Endothelial cell of umbilical vein (primary cell): Measurements from ENCODE around the gene AKR7A3.

Experiments used
- EZH2 ChIP-seq: IDR thresholded peaks from 2 replicates; pipeline ENCODE4 v1.6.1; 2012; ENCODE audit warnings: borderline replicate concordance, low read depth, mild to moderate bottlenecking, moderate library complexity, low read length, inconsistent platforms; ENCODE audit not compliant: severe bottlenecking
- FOS ChIP-seq: IDR thresholded peaks from 2 replicates; pipeline ENCODE4 v1.6.1; 2011; ENCODE audit warnings: mild to moderate bottlenecking, low read length, moderate library complexity, borderline replicate concordance; ENCODE audit not compliant: insufficient read depth
- JUN ChIP-seq: IDR thresholded peaks from 2 replicates; pipeline ENCODE4 v1.6.1; 2011; ENCODE audit warnings: borderline replicate concordance, low read depth; ENCODE audit not compliant: insufficient read length, insufficient read depth
- POLR2A ChIP-seq: IDR thresholded peaks from 2 replicates; pipeline ENCODE4 v1.6.1; 2012; ENCODE audit warnings: low read depth, mild to moderate bottlenecking, control low read depth, low read length
- POLR2AphosphoS5 ChIP-seq: IDR thresholded peaks from 2 replicates; pipeline ENCODE4 v1.6.1; 2012; ENCODE audit warnings: low read depth, mild to moderate bottlenecking, control low read depth, low read length, moderate library complexity; ENCODE audit not compliant: insufficient read depth
- TF ChIP-seq, protein P1 (sequence below), 2 donors: IDR thresholded peaks; 1 replicate in 1 of 2; 2 replicates in 1 of 2; pipeline ENCODE4 v1.5.1; 2011; ENCODE audit warnings: low read length in 2 of 2, mild to moderate bottlenecking in 2 of 2, moderate library complexity in 2 of 2, control low read depth in 1 of 2, inconsistent platforms in 1 of 2, low read depth in 1 of 2; ENCODE audit not compliant: insufficient read depth in 1 of 2; ENCODE audit errors: extremely low read depth in 1 of 2
- TF ChIP-seq, protein P2 (sequence below): IDR thresholded peaks from 2 replicates; pipeline ENCODE4 v1.6.1; 2011; ENCODE audit not compliant: insufficient read depth, insufficient read length

DNA sequence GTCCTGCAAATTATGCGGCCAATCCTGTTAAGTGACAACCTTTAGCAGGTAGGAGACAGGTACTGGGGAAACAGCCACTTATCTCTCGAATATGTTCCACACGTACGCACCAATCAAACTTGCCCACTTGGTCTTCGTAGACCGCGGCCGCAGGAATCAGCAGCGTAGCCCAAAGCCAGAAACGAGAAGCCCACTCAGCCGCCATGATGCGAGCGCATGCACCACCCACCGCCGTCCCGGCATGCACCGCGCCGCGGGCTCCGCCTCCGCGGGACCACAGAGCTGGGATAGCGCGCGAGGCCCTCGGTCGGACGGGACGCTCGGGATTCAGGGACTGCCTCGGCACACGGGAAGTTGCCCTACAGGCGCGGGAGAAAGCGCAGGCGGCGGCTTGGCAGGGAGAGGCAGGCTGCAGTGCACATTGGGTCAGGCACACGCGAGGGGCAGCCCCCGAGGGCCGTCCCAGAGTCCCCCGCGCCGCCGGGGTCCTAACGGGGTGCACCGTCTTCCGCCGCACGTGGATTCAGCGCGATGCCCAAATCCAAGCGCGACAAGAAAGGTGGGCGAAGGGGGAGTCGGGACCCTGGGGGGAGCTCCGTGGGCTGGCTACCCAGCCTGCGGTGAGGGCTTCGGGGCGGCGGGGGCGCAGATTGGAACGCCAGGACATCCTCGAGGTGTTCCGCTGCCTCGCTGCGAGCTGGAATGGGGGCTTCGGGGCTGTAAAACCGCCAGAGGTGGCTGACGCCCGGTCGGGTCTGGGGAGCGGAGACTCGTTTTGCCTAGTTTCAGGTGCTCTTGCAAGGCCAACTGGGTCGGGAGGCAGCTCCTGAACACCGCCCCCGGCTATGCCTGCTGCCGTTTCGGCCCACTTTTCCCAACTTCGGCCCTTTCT, 37.0 kb downstream of the AKR7A3 start, which contains the start of the genes EMC1 and MRTO4:
- TF ChIP-seq JUN (no peak), POLR2AphosphoS5 (peak; percentile 93), POLR2A (peak; percentile 91), FOS (no peak), EZH2 (no peak)
- TF ChIP-seq, protein P1, sequence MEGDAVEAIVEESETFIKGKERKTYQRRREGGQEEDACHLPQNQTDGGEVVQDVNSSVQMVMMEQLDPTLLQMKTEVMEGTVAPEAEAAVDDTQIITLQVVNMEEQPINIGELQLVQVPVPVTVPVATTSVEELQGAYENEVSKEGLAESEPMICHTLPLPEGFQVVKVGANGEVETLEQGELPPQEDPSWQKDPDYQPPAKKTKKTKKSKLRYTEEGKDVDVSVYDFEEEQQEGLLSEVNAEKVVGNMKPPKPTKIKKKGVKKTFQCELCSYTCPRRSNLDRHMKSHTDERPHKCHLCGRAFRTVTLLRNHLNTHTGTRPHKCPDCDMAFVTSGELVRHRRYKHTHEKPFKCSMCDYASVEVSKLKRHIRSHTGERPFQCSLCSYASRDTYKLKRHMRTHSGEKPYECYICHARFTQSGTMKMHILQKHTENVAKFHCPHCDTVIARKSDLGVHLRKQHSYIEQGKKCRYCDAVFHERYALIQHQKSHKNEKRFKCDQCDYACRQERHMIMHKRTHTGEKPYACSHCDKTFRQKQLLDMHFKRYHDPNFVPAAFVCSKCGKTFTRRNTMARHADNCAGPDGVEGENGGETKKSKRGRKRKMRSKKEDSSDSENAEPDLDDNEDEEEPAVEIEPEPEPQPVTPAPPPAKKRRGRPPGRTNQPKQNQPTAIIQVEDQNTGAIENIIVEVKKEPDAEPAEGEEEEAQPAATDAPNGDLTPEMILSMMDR (IDR thresholded peaks at IDR 0.05; ENCODE audit: extremely low read depth in 1 of 2, insufficient read depth in 1 of 2, low read depth in 1 of 2, low read length in 2 of 2) = no peak
- TF ChIP-seq, protein P2, sequence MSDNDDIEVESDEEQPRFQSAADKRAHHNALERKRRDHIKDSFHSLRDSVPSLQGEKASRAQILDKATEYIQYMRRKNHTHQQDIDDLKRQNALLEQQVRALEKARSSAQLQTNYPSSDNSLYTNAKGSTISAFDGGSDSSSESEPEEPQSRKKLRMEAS = peak; percentile 80
